Psoas muscle (tissue), 8 donors: ENCODE data around the gene R3HDM4. TPM values are rescaled to one million over a fixed set of nuclear protein-coding genes. Genes with fewer than 3 reads are reported as not detected.
A peak's percentile ranks its signal among the peaks of the same experiment; 100 is the strongest.

Source experiments
- ATAC-seq, 4 donors: fragments of 200-7000 bp; cut with Tn5 transposase; one replicate each; pipeline ENCODE4 v1.9.1; 2020; ENCODE audit warnings: moderate library complexity in 3 of 4, mild to moderate bottlenecking in 2 of 4
- DNase-seq, 2 donors: peaks; one replicate each; pipeline ENCODE4 v3.0.0-alpha.2; 2020
- H3K27ac ChIP-seq: fragments of 200-600 bp; one replicate; pipeline ENCODE4 v1.8.0; 2022
- H3K27me3 ChIP-seq, 3 donors: fragments of 200-600 bp in 1 of 3; one replicate each; pipeline versions ENCODE4 v1.6.1 to v1.8.0; 2013 to 2022; ENCODE audit warnings: low read length in 2 of 3, mild to moderate bottlenecking in 2 of 3, moderate library complexity in 1 of 3; ENCODE audit not compliant: insufficient read depth in 3 of 3
- H3K36me3 ChIP-seq, 2 donors: fragments of 200-600 bp in 1 of 2; one replicate each; pipeline versions ENCODE4 v1.6.1 to v1.8.0; 2013 to 2022; ENCODE audit warnings: low read depth in 1 of 2, mild to moderate bottlenecking in 1 of 2, moderate library complexity in 1 of 2; ENCODE audit not compliant: insufficient read depth in 1 of 2
- H3K4me1 ChIP-seq: fragments of 200-600 bp; one replicate; pipeline ENCODE4 v1.8.0; 2022
- H3K4me3 ChIP-seq: fragments of 200-600 bp; one replicate; pipeline ENCODE4 v1.8.0; 2022; ENCODE audit warnings: mild to moderate bottlenecking
- H3K9me3 ChIP-seq: fragments of 200-600 bp; one replicate; pipeline ENCODE4 v1.8.0; 2022
- CTCF ChIP-seq: fragments of 200-600 bp; IDR thresholded peaks from one replicate; pipeline ENCODE4 v1.8.0; 2022; ENCODE audit warnings: antibody characterized with exemption
- WGBS, 3 donors: extraction: QIAGEN DNeasy Blood & Tissue Kit; methylation state at CpG; one replicate each; pipeline versions ENCODE4 v1.1.6 to v1.1.7; 2013; 5-methylcytosine and 5-hydroxymethylcytosine counted together
- intact Hi-C, 2 donors: fragments of 100-400 bp; cut with DNase I; formaldehyde crosslinking; loops; one replicate each; pipeline versions ENCODE4 v1.11.0 to v1.14.2; 2022
- polyA plus RNA-seq, 3 donors: library from polyadenylated mRNA; stranded (reverse); fragments of 200-250 nt; gene quantifications; one replicate each; pipeline ENCODE4 v1.2.3, GENCODE V29; 2013
- total RNA-seq, 4 donors: library from RNA; stranded (reverse); fragmentation: NEBNext Ultra II Directional in 2 of 4; extraction: Animal tissue kit (Norgen Biotek cat#: 25700) in 2 of 4; gene quantifications; one replicate each; pipeline versions ENCODE4 v1.2.1 to v1.2.4, GENCODE V29; 2021 to 2023
- donor health status: healthy with polysubstance abuse.
- donor health status: DM: no; HTN: no; CAD: no; lungs with moderate emphysema.
- donor health status: Bipolar disorder and iron deficiency.
- donor health status: healthy.
- donor health status: DM: yes; HTN: yes; CAD: no.
- donor health status: DM: no; HTN: no; CAD: no.
- donor health status: DM: no; HTN: no; CAD: no.
- donor health status: DM: yes; HTN: yes; CAD: no.

The R3HDM4 gene
- total and polyA plus RNA-seq, 7 donors, result 17.8 to 92.0 (median 51.0) TPM

GRCh38 chr19:888581-889385 is 24.2 kb downstream of the R3HDM4 start:
- intact Hi-C loops, result no loop called here
- 87 to 92% (median 90%) methylated on average over 30 of the region's 30 CpGs for WGBS, 3 donors
- Histone ChIP-seq H3K27me3 (no peaks in the 10 kb centered on the region), H3K36me3 (peaks cover 9 to 69% of the 10 kb centered on the region in 2 donors), H3K4me3 (no peak overlapping the region), H3K4me1 (no peaks in the 10 kb centered on the region), H3K27ac (no peak overlapping the region), H3K9me3 (no peaks in the 10 kb centered on the region)
- ATAC-seq (no peak), DNase-seq (peak in 1 of 2 donors; percentile 42)
- TF ChIP-seq CTCF, result no peak

GRCh38 chr19:887599-887998 is 25.4 kb downstream of the R3HDM4 start:
- intact Hi-C loops, result no loop called here
- no peak for ATAC-seq
- Histone ChIP-seq H3K27ac (no peak overlapping the region), H3K4me1 (no peaks in the 10 kb centered on the region), H3K36me3 (peaks cover 9 to 77% of the 10 kb centered on the region in 2 donors), H3K9me3 (no peaks in the 10 kb centered on the region), H3K27me3 (no peaks in the 10 kb centered on the region), H3K4me3 (no peak overlapping the region)
- no peak for TF ChIP-seq CTCF
- 93 to 95% (median 95%) methylated on average over 10 of the region's 10 CpGs for WGBS, 3 donors
- DNase-seq, result no peak

GRCh38 chr19:887072-887471 is 25.9 kb downstream of the R3HDM4 start:
- H3K27me3 ChIP-seq, result no peaks in the 10 kb centered on the region
- intact Hi-C loops, result no loop called here

GRCh38 chr19:885536-886224 is 27.3 kb downstream of the R3HDM4 start:
- Histone ChIP-seq H3K36me3 (peaks cover 9 to 92% of the 10 kb centered on the region in 2 donors), H3K4me3 (no peak overlapping the region), H3K4me1 (no peaks in the 10 kb centered on the region), H3K27me3 (no peaks in the 10 kb centered on the region), H3K9me3 (no peaks in the 10 kb centered on the region), H3K27ac (no peak overlapping the region)
- ATAC-seq, result no peak
- intact Hi-C loops, result no loop called here
- peak in 1 of 2 donors; percentile 43 for DNase-seq
- no peak for TF ChIP-seq CTCF
- WGBS, 3 donors, result 95% methylated on average over 58 to 64 of the region's 64 CpGs

More at GRCh38 chr19:887072-887471, 25.9 kb downstream of the R3HDM4 start:
- no peak overlapping the region for H3K4me3 ChIP-seq
- peaks cover 9 to 82% of the 10 kb centered on the region in 2 donors for H3K36me3 ChIP-seq
- ATAC-seq (no peak), DNase-seq (no peak)
- no peaks in the 10 kb centered on the region for H3K9me3 ChIP-seq
- TF ChIP-seq CTCF, result no peak
- H3K4me1 ChIP-seq, result no peaks in the 10 kb centered on the region
- 83 to 85% (median 84%) methylated on average over 16 of the region's 16 CpGs for WGBS, 3 donors
- H3K27ac ChIP-seq, result no peak overlapping the region
